GM21526 (cell line): ENCODE data around the gene SEMA4D.
"Not testable (repeated sequence)": the region's sequence is repeated elsewhere in the genome, so short reads cannot be mapped to it uniquely, and the experiment has no call there.

Experiments used
- ATAC-seq: cut with Tn5 transposase; IDR thresholded peaks from one replicate; pipeline ENCODE4 v1.9.1; 2021; ENCODE audit warnings: moderate library complexity; ENCODE audit not compliant: unreplicated experiment, low FRiP score

SEMA4D gene

GRCh38 chr9:89483592-89484474, 14.1 kb downstream of the SEMA4D start:
- ATAC-seq: peak; percentile 69

DNA sequence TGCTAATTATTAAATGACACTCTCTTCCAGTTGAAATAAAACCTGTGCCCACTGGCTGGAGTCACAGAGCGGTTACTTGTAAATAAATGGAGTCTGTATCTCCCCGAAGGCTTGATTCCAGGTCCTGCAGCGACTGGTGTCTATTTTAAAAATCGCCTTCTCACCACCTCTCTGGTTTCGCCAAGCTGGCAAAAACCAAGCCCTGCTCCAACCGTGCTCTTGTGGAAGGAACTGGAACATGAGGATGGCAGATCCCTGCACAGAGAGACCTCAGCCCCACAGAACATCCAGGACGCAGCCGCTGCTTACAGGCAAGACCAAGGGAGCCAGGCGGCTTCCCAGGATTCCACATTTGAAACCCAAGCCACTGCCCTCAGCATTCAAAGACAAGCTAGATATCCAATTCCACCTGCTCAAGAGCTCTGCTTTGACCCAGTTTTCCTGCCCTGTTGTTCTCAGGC, 15.0 kb downstream of the SEMA4D start:
- no peak for ATAC-seq

- no peak for ATAC-seq
Observed at GRCh38 chr9:89482056-89482851, 15.7 kb downstream of the SEMA4D start.

- no peak for ATAC-seq
Observed at GRCh38 chr9:89481538-89481915, 16.4 kb downstream of the SEMA4D start.

DNA sequence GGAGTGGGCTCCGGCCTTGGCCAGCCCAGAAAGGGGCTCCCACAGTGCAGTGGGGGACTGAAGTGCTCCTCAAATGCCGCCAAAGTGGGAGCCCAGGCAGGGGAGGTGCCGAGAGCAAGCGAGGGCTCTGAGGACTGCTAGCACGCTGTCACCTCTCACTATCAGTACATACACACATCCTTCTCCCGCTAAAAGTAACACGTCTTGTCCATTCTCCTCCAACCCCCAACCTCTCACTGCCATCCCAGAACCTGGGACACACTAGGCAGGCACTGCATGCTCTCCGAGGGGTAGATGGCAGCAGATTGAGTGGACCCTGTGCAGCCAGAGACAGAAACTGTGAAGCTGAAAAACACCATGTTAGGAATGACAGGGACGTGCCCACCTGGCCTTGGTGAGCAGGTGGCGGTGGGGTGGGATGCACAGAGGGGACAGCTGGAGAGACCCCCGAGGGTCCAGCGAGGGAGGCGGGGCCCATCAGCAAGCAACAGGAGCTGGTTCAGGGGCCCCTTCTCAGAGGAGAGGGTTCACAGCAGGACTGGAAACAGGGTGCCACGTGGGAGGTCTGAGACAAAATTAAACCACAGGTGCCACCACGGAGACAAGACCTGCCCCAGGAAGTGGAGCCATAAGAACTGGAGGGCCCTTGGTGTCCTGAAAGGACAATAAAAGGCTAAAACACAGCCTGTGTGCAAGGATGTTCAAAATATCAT, 16.9 kb downstream of the SEMA4D start:
- no peak for ATAC-seq

GRCh38 chr9:89480372-89480771, 17.5 kb downstream of the SEMA4D start:
- not testable (repeated sequence) for ATAC-seq

- not testable (repeated sequence) for ATAC-seq
Observed at GRCh38 chr9:89479669-89480011, 18.3 kb downstream of the SEMA4D start.

DNA sequence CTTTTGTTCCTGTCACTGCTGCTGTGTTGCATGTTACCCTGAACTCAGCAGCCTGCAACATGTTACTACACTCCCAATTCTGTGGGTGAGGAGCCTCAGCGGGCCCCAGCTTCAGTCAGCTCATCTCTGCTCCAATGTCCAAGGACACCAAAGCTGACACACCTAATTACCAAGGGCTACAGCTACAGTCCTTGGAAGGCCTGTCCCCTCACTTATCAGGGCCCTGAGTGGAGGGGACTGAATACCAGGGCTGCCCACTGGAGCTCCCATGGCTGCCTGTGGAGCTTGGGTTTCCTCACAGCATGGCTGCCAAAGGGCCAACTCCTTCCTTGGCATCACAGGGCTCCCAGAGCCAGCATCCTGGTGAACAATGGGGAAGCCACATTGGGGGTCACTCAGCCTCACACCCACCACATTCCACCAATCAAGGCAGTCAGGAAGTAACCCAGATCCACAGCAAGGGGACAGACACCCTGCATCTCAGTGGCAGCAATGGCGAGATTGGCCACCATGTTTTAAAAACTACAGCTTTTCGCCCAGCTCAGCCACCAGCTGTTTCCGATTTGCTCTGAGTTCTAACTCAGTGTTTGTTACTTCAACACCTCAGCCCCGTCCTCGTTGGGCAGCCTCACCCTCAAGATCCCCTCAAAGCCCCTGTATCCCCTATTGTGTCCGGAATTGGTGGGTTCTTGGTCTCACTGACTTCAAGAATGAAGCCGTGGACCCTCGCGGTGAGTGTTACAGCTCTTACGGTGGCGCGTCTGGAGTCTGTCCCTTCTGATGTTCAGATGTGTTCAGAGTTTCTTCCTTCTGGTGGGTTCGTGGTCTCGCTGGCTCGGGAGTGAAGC, 18.9 kb downstream of the SEMA4D start:
- ATAC-seq: no peak

DNA sequence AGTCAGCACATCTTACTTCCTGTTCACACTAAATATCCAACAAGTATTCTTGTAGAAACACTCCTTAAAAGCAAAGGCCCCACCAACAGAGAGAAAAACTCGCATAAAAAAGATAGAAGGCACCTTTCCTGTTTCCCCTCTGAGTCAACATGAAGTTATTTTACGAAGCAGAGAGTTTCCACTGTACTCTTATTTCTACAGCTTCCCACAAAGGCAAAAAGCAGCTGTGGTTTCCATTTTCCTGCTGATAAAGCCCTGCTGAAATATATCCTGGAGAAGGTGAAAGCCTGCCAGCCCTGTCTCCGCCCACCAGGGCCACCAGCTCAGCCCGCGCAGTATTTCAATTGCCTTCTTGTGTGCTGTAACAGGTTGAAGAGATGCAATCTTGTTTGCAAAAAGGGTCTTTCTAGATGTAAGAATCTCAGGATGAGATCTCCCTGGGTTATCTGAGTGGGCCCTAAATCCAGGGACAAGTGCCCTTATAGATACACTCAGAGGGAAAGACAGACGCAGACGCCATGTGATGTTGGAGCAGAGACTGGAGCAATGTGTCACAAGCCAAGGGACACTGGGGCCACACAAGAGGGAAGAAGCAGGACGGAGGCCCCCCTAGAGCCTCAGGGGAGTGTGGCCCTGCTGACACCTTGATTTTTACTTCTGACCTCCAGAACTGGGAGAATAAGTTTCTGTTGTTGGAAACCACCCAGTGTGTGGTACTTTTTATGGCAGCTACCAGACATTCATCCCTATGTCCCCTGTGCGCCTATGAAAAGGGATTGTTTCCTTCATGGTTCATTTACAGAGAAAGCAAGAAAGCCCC, 19.9 kb downstream of the SEMA4D start:
- ATAC-seq: no peak

DNA sequence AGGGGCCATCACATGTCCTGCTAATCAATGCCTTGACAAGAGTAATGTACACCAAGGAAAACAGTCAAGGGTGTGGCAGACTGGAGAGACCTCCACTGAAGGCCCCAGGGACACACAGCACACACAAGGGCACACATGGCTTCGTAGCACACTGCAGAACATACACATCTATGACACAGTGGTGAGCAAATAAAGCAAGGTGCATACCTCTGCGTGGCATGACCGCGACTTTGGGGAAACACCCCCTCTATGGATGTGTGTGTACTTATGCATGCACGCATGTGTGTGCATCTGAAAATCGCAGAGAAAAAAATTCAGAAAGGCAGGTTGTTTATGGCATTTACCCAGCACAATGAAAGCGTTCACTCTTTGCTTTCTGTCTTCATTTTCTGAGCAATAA, 20.5 kb downstream of the SEMA4D start:
- ATAC-seq: no peak

DNA sequence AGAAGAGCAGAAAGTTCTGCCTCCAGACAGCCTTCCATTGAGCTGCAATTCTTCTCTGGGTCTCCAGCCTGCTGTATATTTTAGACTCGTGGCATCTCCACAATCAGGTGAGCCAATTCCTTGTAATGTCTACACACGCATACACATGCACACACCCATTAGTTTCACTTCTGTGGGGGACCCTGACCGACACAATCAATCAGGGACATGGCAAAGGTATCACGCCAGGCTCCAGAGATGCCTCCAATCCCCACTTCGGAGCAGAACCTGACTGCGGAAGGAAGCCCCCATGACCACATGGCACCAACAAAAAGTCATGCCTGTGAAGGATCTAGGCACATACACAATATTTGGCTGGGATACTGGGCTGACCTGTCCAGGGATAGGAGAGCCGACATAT, 21.4 kb downstream of the SEMA4D start:
- no peak for ATAC-seq

DNA sequence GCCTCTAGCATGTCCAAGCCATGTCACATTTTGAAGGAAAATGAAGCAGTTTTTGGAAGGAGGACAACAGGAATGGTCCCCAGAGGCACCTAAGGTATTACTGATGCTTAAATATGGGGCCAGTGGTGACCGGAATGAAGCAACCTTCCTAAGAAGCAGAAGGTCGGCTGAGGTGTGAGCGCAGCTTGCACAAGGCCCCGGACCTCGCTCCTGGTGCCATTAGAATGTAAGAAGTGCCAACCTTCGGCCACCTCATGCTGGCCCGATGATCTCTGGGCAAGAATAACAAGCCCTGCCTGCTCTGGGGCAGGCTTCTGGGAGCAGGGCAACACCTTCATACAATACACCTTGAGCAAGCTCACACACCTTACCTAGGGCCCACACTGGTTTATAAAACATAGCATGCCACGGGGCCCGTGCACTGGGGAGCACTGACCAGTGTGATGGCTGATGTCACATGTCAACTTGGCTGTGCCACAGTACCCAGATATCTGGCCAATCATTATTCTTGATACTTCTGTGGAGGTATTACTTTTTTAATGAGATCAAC, 21.9 kb downstream of the SEMA4D start:
- no peak for ATAC-seq

DNA sequence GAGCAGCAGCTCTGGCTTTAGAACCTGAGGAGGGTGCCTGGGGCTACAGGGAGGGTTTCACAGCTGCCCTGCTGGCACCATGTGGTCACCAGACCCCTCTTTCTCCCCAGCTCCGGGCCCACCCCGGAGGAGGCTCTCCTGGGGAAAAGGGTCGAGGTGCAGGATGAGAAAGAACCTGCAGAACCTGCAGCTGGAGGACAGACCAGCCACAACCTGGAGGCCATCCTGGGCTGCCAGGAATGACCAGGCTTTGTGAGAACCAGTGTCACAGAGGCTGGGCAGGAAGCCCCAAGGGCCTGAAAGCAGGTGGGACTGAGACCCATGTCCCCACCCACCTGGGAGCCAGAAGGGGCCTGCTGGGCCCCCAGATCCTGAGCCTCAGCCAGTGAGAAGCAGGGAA, 23.0 kb downstream of the SEMA4D start:
- no peak for ATAC-seq

- ATAC-seq: no peak
Observed at GRCh38 chr9:89473762-89474469, 24.0 kb downstream of the SEMA4D start.

DNA sequence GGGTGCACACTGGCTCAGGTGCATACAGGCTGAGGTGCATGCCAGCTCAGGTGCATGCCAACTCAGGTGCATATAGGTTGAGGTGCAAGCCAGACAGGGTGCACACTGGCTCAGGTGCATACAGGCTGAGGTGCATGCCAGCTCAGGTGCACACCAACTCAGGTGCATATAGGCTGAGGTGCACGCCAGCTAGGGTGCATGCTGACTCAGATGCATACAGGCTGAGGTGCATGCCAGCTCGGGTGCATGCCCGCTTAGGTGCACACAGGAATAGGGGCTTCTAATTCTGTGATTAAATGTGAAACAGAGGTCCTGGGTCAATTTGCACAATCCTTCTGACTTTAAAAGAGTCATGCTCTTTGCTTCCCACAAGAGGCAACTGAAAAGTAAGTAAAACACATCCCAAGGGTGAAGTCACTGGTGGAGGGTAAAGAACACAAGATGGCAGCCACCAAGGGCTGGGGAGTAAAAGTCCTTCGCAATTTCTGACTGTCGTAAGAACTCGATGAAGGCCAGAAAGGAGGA, 26.1 kb downstream of the SEMA4D start:
- not testable (repeated sequence) for ATAC-seq

GRCh38 chr9:89471390-89471789, 26.5 kb downstream of the SEMA4D start:
- ATAC-seq: no peak

- ATAC-seq: no peak
Observed at GRCh38 chr9:89470224-89470839, 27.6 kb downstream of the SEMA4D start.

GRCh38 chr9:89469003-89469402, 28.9 kb downstream of the SEMA4D start:
- no peak for ATAC-seq
